T-cell (primary cell): ENCODE data around the gene SMIM27. TPM values are rescaled to one million over a fixed set of nuclear protein-coding genes. Genes with fewer than 3 reads are reported as not detected.
A peak's percentile ranks its signal among the peaks of the same experiment; 100 is the strongest.

ENCODE experiments used
- ATAC-seq, 4 experiments: fragments of 200-7000 bp in 3 of 4; fragments of 150-1000 bp in 1 of 4; cut with Tn5 transposase; replicated peaks in 1 of 4; 1 replicate in 3 of 4; 2 replicates in 1 of 4; pipeline ENCODE4 v1.10.0; 2021; ENCODE audit warnings: moderate library complexity in 3 of 4, mild to moderate bottlenecking in 2 of 4, moderate number of reproducible peaks in 1 of 4
- CTCF ChIA-PET, 2 donors: fragments of 300-600 bp; sonication (Branson Sonifier 250); formaldehyde crosslinking; loops; one replicate each; lab custom pipeline; 2022; ENCODE audit warnings: antibody characterized with exemption in 2 of 2; lab: Charles Lee
- POLR2A ChIA-PET, 2 donors: fragments of 300-600 bp; sonication (Branson Sonifier 250); formaldehyde crosslinking; loops; one replicate each; lab custom pipeline; 2022; ENCODE audit warnings: antibody characterized with exemption in 2 of 2; lab: Charles Lee
- DNase-seq, 35 experiments: peaks; one replicate each; pipeline versions ENCODE4 v3.0.0 to v3.0.0-alpha.2; 2013 to 2023
- H3K27ac ChIP-seq: one replicate; pipeline ENCODE4 v1.5.1; 2013; ENCODE audit warnings: low read length
- H3K27me3 ChIP-seq, 2 experiments: replicated peaks in 1 of 2; 1 replicate in 1 of 2; 2 replicates in 1 of 2; pipeline versions ENCODE4 v1.6.1 to v1.7.0; 2013; ENCODE audit warnings: low read length in 1 of 2, mixed read lengths in 1 of 2; ENCODE audit not compliant: control insufficient read depth in 2 of 2, insufficient read depth in 2 of 2; ENCODE audit errors: extremely low read depth in 1 of 2
- H3K36me3 ChIP-seq, 2 donors: 1 replicate in 1 of 2; 2 replicates in 1 of 2; pipeline versions ENCODE4 v1.6.1 to v1.7.0; 2013; ENCODE audit warnings: low read length in 1 of 2; ENCODE audit not compliant: control insufficient read depth in 2 of 2, insufficient read depth in 1 of 2; ENCODE audit errors: extremely low read depth in 1 of 2
- H3K4me1 ChIP-seq, 2 experiments: 1 replicate in 1 of 2; 2 replicates in 1 of 2; pipeline versions ENCODE4 v1.6.1 to v1.7.0; 2013; ENCODE audit warnings: low read length in 2 of 2, mixed read lengths in 1 of 2; ENCODE audit not compliant: insufficient read depth in 2 of 2, control insufficient read depth in 1 of 2; ENCODE audit errors: extremely low read depth in 1 of 2
- H3K4me3 ChIP-seq, 2 donors: 1 replicate in 1 of 2; 2 replicates in 1 of 2; pipeline versions ENCODE4 v1.5.1 to v1.7.0; 2013; ENCODE audit warnings: mild to moderate bottlenecking in 2 of 2, low read length in 1 of 2, moderate library complexity in 1 of 2; ENCODE audit not compliant: control insufficient read depth in 1 of 2; ENCODE audit errors: extremely low read depth in 1 of 2
- H3K9me3 ChIP-seq: 2 replicates; pipeline ENCODE4 v1.7.0; 2013
- H3K27ac Mint-ChIP-seq, 2 donors: one replicate each; pipeline ENCODE4 v1.8.0; 2020 to 2021; ENCODE audit warnings: mild to moderate bottlenecking in 2 of 2, mixed read lengths in 2 of 2
- H3K27me3 Mint-ChIP-seq, 2 donors: one replicate each; pipeline ENCODE4 v1.8.0; 2021 to 2022; ENCODE audit warnings: mixed read lengths in 2 of 2
- H3K36me3 Mint-ChIP-seq: one replicate; pipeline ENCODE4 v1.8.0; 2021; ENCODE audit warnings: mixed read lengths
- H3K4me1 Mint-ChIP-seq, 3 donors: one replicate each; pipeline ENCODE4 v1.8.0; 2020 to 2022; ENCODE audit warnings: mixed read lengths in 3 of 3, mild to moderate bottlenecking in 1 of 3
- H3K4me3 Mint-ChIP-seq, 3 donors: one replicate each; pipeline ENCODE4 v1.8.0; 2020 to 2022; ENCODE audit warnings: mild to moderate bottlenecking in 3 of 3, mixed read lengths in 3 of 3, moderate library complexity in 3 of 3
- H3K9me3 Mint-ChIP-seq, 3 donors: one replicate each; pipeline ENCODE4 v1.8.0; 2020 to 2022; ENCODE audit warnings: mixed read lengths in 3 of 3
- WGBS: methylation state at CpG from one replicate; pipeline ENCODE4 v1.1.5; 2013; ENCODE audit warnings: missing lambda C conversion rate; ENCODE audit not compliant: insufficient coverage; 5-methylcytosine and 5-hydroxymethylcytosine counted together
- total RNA-seq, 35 experiments: library from RNA in 6 of 35; stranded (reverse) in 6 of 35; fragments of 120-200 nt in 1 of 35; gene quantifications; one replicate each; pipeline versions ENCODE4 v1.2.1 to v1.2.4 and lab custom pipeline; 2013 to 2026

SMIM27 gene
- total RNA-seq, 5 donors from 2014 or later (not counting 1 experiment from before 2014, with no cell fraction given): 19.1 to 41.8 (median 33.5) TPM

- Mint-ChIP-seq H3K4me1 (peaks cover 58 to 63% (median 59%) of the 10 kb centered on the region in 3 donors), H3K36me3 (peaks cover 5% of the 10 kb centered on the region), H3K4me3 (peak overlapping the region; percentile 91 to 98 (median 97)), H3K9me3 (no peaks in the 10 kb centered on the region), H3K27ac (peak overlapping the region; percentile 75 to 77), H3K27me3 (no peaks in the 10 kb centered on the region)
- Histone ChIP-seq H3K36me3 (no peaks in the 10 kb centered on the region), H3K4me3 (peak overlapping the region; percentile 89 to 91), H3K9me3 (no peaks in the 10 kb centered on the region), H3K27me3 (no peaks in the 10 kb centered on the region), H3K27ac (peak overlapping the region; percentile 99), H3K4me1 (peaks cover 13 to 24% of the 10 kb centered on the region in 2 experiments)
- DNase-seq: peak in 2 of 35 experiments; percentile 5 to 44
- POLR2A ChIA-PET: interaction anchor here (1.0 to 1.9 kb wide), 5 partner anchors 20 to 171 kb away, joined by 3 to 11 read pairs (median 5); partner anchors contain the start of gene RIGI (in 2 of the 2)
- CTCF ChIA-PET: interaction anchor here (0.7 to 4.3 kb wide), 14 partner anchors 13 to 171 kb away, joined by 3 to 78 read pairs (median 5); partner anchors contain the start of genes RIGI (in 2 of the 2), ACO1 (in 1 of the 2) and NDUFB6 (in 1 of the 2)
- 5% methylated on average over 10 of the region's 10 CpGs for WGBS
- ATAC-seq: no peak
Measured at GRCh38 chr9:32550150-32550561, 2.0 kb upstream of the SMIM27 start.

- Histone ChIP-seq H3K4me1 (peaks cover 13 to 24% of the 10 kb centered on the region in 2 experiments), H3K9me3 (no peaks in the 10 kb centered on the region), H3K27me3 (no peaks in the 10 kb centered on the region), H3K4me3 (peak overlapping the region; percentile 89 to 91), H3K27ac (peak overlapping the region; percentile 99), H3K36me3 (no peaks in the 10 kb centered on the region)
- H3K36me3 Mint-ChIP-seq: peaks cover 5% of the 10 kb centered on the region
- DNase-seq: peak; percentile 86 to 99 (median 97)
- H3K9me3 Mint-ChIP-seq: no peaks in the 10 kb centered on the region
- 0% methylated on average over 70 of the region's 75 CpGs for WGBS
- peak; percentile 82 to 87 (median 85) for ATAC-seq
- ChIA-PET CTCF (interaction anchor here (0.6 to 4.3 kb wide), 14 partner anchors 10 to 172 kb away, joined by 3 to 78 read pairs (median 5); partner anchors contain the start of genes RIGI (in 2 of the 2), ACO1 (in 1 of the 2) and NDUFB6 (in 1 of the 2)), POLR2A (interaction anchor here (0.6 to 1.9 kb wide), 8 partner anchors 21 to 1097 kb away, joined by 3 to 11 read pairs (median 4); partner anchors contain the start of gene RIGI (in 2 of the 2))
- H3K27me3 Mint-ChIP-seq: no peaks in the 10 kb centered on the region
- peaks cover 58 to 65% (median 59%) of the 10 kb centered on the region in 3 donors for H3K4me1 Mint-ChIP-seq
- peak overlapping the region; percentile 99 to 100 for H3K27ac Mint-ChIP-seq
- H3K4me3 Mint-ChIP-seq: peak overlapping the region; percentile 91 to 98 (median 97)
Measured at GRCh38 chr9:32550562-32551275, 1.4 kb upstream of the SMIM27 start.

- H3K9me3 Mint-ChIP-seq: no peaks in the 10 kb centered on the region
- peak overlapping the region; percentile 91 to 98 (median 97) for H3K4me3 Mint-ChIP-seq
- WGBS: 1% methylated on average over 18 of the region's 36 CpGs
- Histone ChIP-seq H3K9me3 (no peaks in the 10 kb centered on the region), H3K4me1 (peaks cover 13 to 24% of the 10 kb centered on the region in 2 experiments), H3K27me3 (no peaks in the 10 kb centered on the region), H3K4me3 (peak overlapping the region; percentile 89 to 91), H3K36me3 (no peaks in the 10 kb centered on the region), H3K27ac (peak overlapping the region; percentile 99)
- no peaks in the 10 kb centered on the region for H3K27me3 Mint-ChIP-seq
- CTCF ChIA-PET: interaction anchor here (0.6 to 4.3 kb wide), 14 partner anchors 11 to 173 kb away, joined by 3 to 78 read pairs (median 6); partner anchors contain the start of genes RIGI (in 2 of the 2) and NDUFB6 (in 1 of the 2)
- DNase-seq (peak in 34 of 35 experiments; percentile 7 to 67 (median 37)), ATAC-seq (peak; percentile 5 to 16 (median 10))
- peaks cover 59 to 66% (median 61%) of the 10 kb centered on the region in 3 donors for H3K4me1 Mint-ChIP-seq
- peaks cover 5% of the 10 kb centered on the region for H3K36me3 Mint-ChIP-seq
- peak overlapping the region; percentile 99 to 100 for H3K27ac Mint-ChIP-seq
- POLR2A ChIA-PET: interaction anchor here (0.6 to 1.9 kb wide), 8 partner anchors 21 to 1401 kb away, joined by 3 to 11 read pairs (median 5); partner anchors contain the start of genes RIGI (in 2 of the 2) and NDUFB6 (in 1 of the 2)
Measured at GRCh38 chr9:32551276-32552051, 663 bp upstream of the SMIM27 start.

- Mint-ChIP-seq H3K36me3 (peaks cover 2% of the 10 kb centered on the region), H3K4me3 (peak overlapping the region; percentile 31 to 91 (median 34)), H3K27ac (peak overlapping the region; percentile 52 to 75), H3K27me3 (no peaks in the 10 kb centered on the region), H3K9me3 (no peaks in the 10 kb centered on the region), H3K4me1 (peaks cover 45 to 54% (median 49%) of the 10 kb centered on the region in 3 donors)
- ATAC-seq: no peak
- Histone ChIP-seq H3K4me1 (peaks cover 13 to 24% of the 10 kb centered on the region in 2 experiments), H3K36me3 (peaks cover 0 to 5% of the 10 kb centered on the region in 2 donors), H3K4me3 (no peak overlapping the region), H3K27me3 (no peaks in the 10 kb centered on the region), H3K27ac (no peak overlapping the region), H3K9me3 (no peaks in the 10 kb centered on the region)
- ChIA-PET CTCF (interaction anchor here (0.7 to 3.2 kb wide), 6 partner anchors 18 to 175 kb away, joined by 3 to 18 read pairs (median 6); partner anchors contain the start of genes NDUFB6 (in 1 of the 2) and RIGI (in 1 of the 2)), POLR2A (interaction anchor here (0.8 kb wide), 2 partner anchors 10 to 18 kb away, joined by 3 read pairs; no protein-coding TSS in a partner anchor)
- WGBS: no CpG with 5 or more reads among the region's 2 CpGs
- DNase-seq: no peak
Measured at GRCh38 chr9:32554107-32554506, 2.0 kb downstream of the SMIM27 start.

GRCh38 chr9:32554591-32554990 lies 2.5 kb downstream of the SMIM27 start:
- DNase-seq (no peak), ATAC-seq (no peak)
- Mint-ChIP-seq H3K27ac (peak overlapping the region; percentile 14 to 55), H3K9me3 (no peaks in the 10 kb centered on the region), H3K36me3 (peaks cover 3% of the 10 kb centered on the region), H3K4me1 (peaks cover 45 to 53% (median 49%) of the 10 kb centered on the region in 3 donors), H3K27me3 (no peaks in the 10 kb centered on the region), H3K4me3 (no peak overlapping the region)
- CTCF ChIA-PET: interaction anchor here (0.6 to 3.2 kb wide), 7 partner anchors 17 to 176 kb away, joined by 3 to 18 read pairs (median 5); partner anchors contain the start of genes NDUFB6 (in 1 of the 2) and RIGI (in 1 of the 2)
- POLR2A ChIA-PET: interaction anchor here (0.8 kb wide), 2 partner anchors 10 to 17 kb away, joined by 3 read pairs; no protein-coding TSS in a partner anchor
- Histone ChIP-seq H3K27me3 (no peaks in the 10 kb centered on the region), H3K9me3 (no peaks in the 10 kb centered on the region), H3K36me3 (peaks cover 0 to 6% of the 10 kb centered on the region in 2 donors), H3K4me3 (no peak overlapping the region), H3K27ac (no peak overlapping the region), H3K4me1 (peaks cover 10 to 24% of the 10 kb centered on the region in 2 experiments)
